ENCODE data around the gene PLPP7.

Gene PLPP7

GRCh38 chr9:131279863-131280570 lies 9.5 kb upstream of the PLPP7 start:
- no peak for TF ChIP-seq CTCF (IDR thresholded peaks at IDR 0.05; ENCODE audit: low read depth, low read length)

GRCh38 chr9:131280660-131281059 lies 8.9 kb upstream of the PLPP7 start:
- H3K4me3 ChIP-seq (ENCODE audit: low read depth, low read length), result no peak overlapping the region
- TF ChIP-seq CTCF (IDR thresholded peaks at IDR 0.05; ENCODE audit: low read depth, low read length), result no peak

More at GRCh38 chr9:131279863-131280570, 9.5 kb upstream of the PLPP7 start:
- H3K4me3 ChIP-seq (ENCODE audit: low read depth, low read length), result no peak overlapping the region

GRCh38 chr9:131281119-131281965 lies 8.2 kb upstream of the PLPP7 start:
- H3K4me3 ChIP-seq (ENCODE audit: low read depth, low read length), result no peak overlapping the region
- TF ChIP-seq CTCF (IDR thresholded peaks at IDR 0.05; ENCODE audit: low read depth, low read length), result no peak

- no peak overlapping the region for H3K4me3 ChIP-seq (ENCODE audit: low read depth, low read length)
- no peak for TF ChIP-seq CTCF (IDR thresholded peaks at IDR 0.05; ENCODE audit: low read depth, low read length)
Measured at GRCh38 chr9:131282175-131282574, 7.3 kb upstream of the PLPP7 start.

- H3K4me3 ChIP-seq (ENCODE audit: low read depth, low read length), result no peak overlapping the region
Measured at GRCh38 chr9:131282688-131283422, 6.7 kb upstream of the PLPP7 start.

GRCh38 chr9:131284856-131285255 lies 4.7 kb upstream of the PLPP7 start:
- no peak overlapping the region for H3K4me3 ChIP-seq (ENCODE audit: low read depth, low read length)
- no peak for TF ChIP-seq CTCF (IDR thresholded peaks at IDR 0.05; ENCODE audit: low read depth, low read length)

More at GRCh38 chr9:131282688-131283422, 6.7 kb upstream of the PLPP7 start:
- TF ChIP-seq CTCF (IDR thresholded peaks at IDR 0.05; ENCODE audit: low read depth, low read length), result no peak
